Measurements from ENCODE around the gene COL27A1.

Gene COL27A1

GRCh38 chr9:114155263-114155994 is at the start of gene COL27A1:
TSS of gene COL27A1 (plus strand) at chr9:114155537. CDS start at chr9:114155951, 414 bp downstream.
- peak; percentile 67 for TF ChIP-seq CTCF (IDR thresholded peaks at IDR 0.05)
- Histone ChIP-seq H3K36me3 (no peaks in the 10 kb centered on the region), H3K9me3 (no peaks in the 10 kb centered on the region), H3K27ac (no peak within 1 kb of the TSS), H3K4me1 (ENCODE audit: control insufficient read depth in 1 of 2, insufficient read depth in 1 of 2, low read depth in 1 of 2, low read length in 1 of 2) (peaks cover 0 to 5% of the 10 kb centered on the region in 2 experiments), H3K4me3 (ENCODE audit: low read depth in 1 of 2, low read length in 1 of 2) (peak within 1 kb of the TSS; percentile 25 to 53), H3K27me3 (peaks cover 99% of the 10 kb centered on the region)

GRCh38 chr9:114107286-114108001 is 47.9 kb upstream of the COL27A1 start:
- Histone ChIP-seq H3K4me1 (ENCODE audit: control insufficient read depth in 1 of 2, insufficient read depth in 1 of 2, low read depth in 1 of 2, low read length in 1 of 2) (no peaks in the 10 kb centered on the region), H3K4me3 (ENCODE audit: low read depth in 1 of 2, low read length in 1 of 2) (no peak overlapping the region), H3K27me3 (peaks cover 50% of the 10 kb centered on the region), H3K9me3 (no peaks in the 10 kb centered on the region), H3K27ac (no peak overlapping the region), H3K36me3 (no peaks in the 10 kb centered on the region)
- no peak for TF ChIP-seq CTCF (IDR thresholded peaks at IDR 0.05)

- no peaks in the 10 kb centered on the region for H3K9me3 ChIP-seq
- no peak overlapping the region for H3K27ac ChIP-seq
- no peak overlapping the region for H3K4me3 ChIP-seq (ENCODE audit: low read depth in 1 of 2, low read length in 1 of 2)
- no peaks in the 10 kb centered on the region for H3K4me1 ChIP-seq (ENCODE audit: control insufficient read depth in 1 of 2, insufficient read depth in 1 of 2, low read depth in 1 of 2, low read length in 1 of 2)
- no peaks in the 10 kb centered on the region for H3K36me3 ChIP-seq
- TF ChIP-seq CTCF (IDR thresholded peaks at IDR 0.05): no peak
- peaks cover 50% of the 10 kb centered on the region for H3K27me3 ChIP-seq
Observed at GRCh38 chr9:114108016-114108833, 47.1 kb upstream of the COL27A1 start.

- TF ChIP-seq CTCF (IDR thresholded peaks at IDR 0.05): no peak
- H3K4me3 ChIP-seq (ENCODE audit: low read depth in 1 of 2, low read length in 1 of 2): no peak overlapping the region
- peaks cover 52% of the 10 kb centered on the region for H3K27me3 ChIP-seq
- no peaks in the 10 kb centered on the region for H3K36me3 ChIP-seq
- H3K27ac ChIP-seq: no peak overlapping the region
- no peaks in the 10 kb centered on the region for H3K9me3 ChIP-seq
- no peaks in the 10 kb centered on the region for H3K4me1 ChIP-seq (ENCODE audit: control insufficient read depth in 1 of 2, insufficient read depth in 1 of 2, low read depth in 1 of 2, low read length in 1 of 2)
Observed at GRCh38 chr9:114109124-114109523, 46.2 kb upstream of the COL27A1 start.

GRCh38 chr9:114110180-114110579 is 45.2 kb upstream of the COL27A1 start:
- Histone ChIP-seq H3K9me3 (no peaks in the 10 kb centered on the region), H3K27me3 (peaks cover 42% of the 10 kb centered on the region), H3K27ac (no peak overlapping the region), H3K36me3 (no peaks in the 10 kb centered on the region), H3K4me1 (ENCODE audit: control insufficient read depth in 1 of 2, insufficient read depth in 1 of 2, low read depth in 1 of 2, low read length in 1 of 2) (no peaks in the 10 kb centered on the region), H3K4me3 (ENCODE audit: low read depth in 1 of 2, low read length in 1 of 2) (no peak overlapping the region)
- no peak for TF ChIP-seq CTCF (IDR thresholded peaks at IDR 0.05)

Measured in neutrophil (primary cell).